Measurements from ENCODE around the gene OR4D11.

GRCh38 chr11:59510941-59511589 is 7.7 kb downstream of the OR4D11 start, which contains the start of gene OR4D9:
- TF ChIP-seq CTCF (IDR thresholded peaks at IDR 0.05) (no peak), POLR2A (IDR thresholded peaks at IDR 0.05) (no peak)
